T-helper 1 cell treated with Interleukin-12 subunit alpha and Interleukin-12 subunit beta and Interleukin-4 antibody, amounts not matched to agents 30 ng/mL and 1 ng/mL, for 36 hours (primary cell): ENCODE measurements around the gene ZDHHC1. TPM values are rescaled to one million over a fixed set of nuclear protein-coding genes. Genes with fewer than 3 reads are reported as not detected.
"Not testable (repeated sequence)": the region's sequence is repeated elsewhere in the genome, so short reads cannot be mapped to it uniquely, and the experiment has no call there.

ENCODE experiments used
- intact Hi-C: fragments of 100-400 bp; cut with micrococcal nuclease; formaldehyde crosslinking; loops from one replicate; pipeline ENCODE4 v1.15.1; 2024
- total RNA-seq: library from RNA; stranded (reverse); gene quantifications from 2 replicates; pipeline ENCODE4 v1.2.3, GENCODE V29; 2022

ZDHHC1 gene
- total RNA-seq, 1 donor from 2014 or later = 0.42 TPM

GRCh38 chr16:67383284-67383683 lies 33.0 kb downstream of the ZDHHC1 start:
- intact Hi-C loops = no loop called here

- intact Hi-C loops = no loop called here
Measured at GRCh38 chr16:67378642-67379041, 37.6 kb downstream of the ZDHHC1 start.

DNA sequence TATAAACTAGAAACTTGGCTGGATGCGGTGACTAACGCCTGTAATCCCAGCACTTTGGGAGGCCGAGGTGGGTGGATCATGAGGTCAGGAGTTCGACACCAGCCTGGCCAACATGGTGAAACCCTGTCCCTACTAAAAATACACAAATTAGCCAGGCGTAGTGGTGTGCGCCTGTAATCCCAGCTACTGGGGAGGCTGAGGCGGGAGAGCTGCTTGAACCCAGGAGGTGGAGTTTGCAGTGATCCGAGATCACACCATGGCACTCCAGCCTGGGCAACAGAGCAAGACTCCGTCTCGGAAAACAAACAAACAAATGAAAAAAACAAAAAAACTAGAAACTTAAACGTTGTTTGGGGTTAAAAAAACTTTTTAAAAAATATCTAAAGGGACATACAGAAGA lies 40.3 kb downstream of the ZDHHC1 start:
- intact Hi-C loops = not testable (repeated sequence)

- intact Hi-C loops = loop anchor here (5.0 kb wide), 1 partner anchor 75 kb away; no protein-coding TSS in a partner anchor
Measured at GRCh38 chr16:67372664-67373063, 43.6 kb downstream of the ZDHHC1 start.

GRCh38 chr16:67370661-67371060 lies 45.6 kb downstream of the ZDHHC1 start:
- intact Hi-C loops = loop anchor here (5.0 kb wide), 1 partner anchor 77 kb away; no protein-coding TSS in a partner anchor

DNA sequence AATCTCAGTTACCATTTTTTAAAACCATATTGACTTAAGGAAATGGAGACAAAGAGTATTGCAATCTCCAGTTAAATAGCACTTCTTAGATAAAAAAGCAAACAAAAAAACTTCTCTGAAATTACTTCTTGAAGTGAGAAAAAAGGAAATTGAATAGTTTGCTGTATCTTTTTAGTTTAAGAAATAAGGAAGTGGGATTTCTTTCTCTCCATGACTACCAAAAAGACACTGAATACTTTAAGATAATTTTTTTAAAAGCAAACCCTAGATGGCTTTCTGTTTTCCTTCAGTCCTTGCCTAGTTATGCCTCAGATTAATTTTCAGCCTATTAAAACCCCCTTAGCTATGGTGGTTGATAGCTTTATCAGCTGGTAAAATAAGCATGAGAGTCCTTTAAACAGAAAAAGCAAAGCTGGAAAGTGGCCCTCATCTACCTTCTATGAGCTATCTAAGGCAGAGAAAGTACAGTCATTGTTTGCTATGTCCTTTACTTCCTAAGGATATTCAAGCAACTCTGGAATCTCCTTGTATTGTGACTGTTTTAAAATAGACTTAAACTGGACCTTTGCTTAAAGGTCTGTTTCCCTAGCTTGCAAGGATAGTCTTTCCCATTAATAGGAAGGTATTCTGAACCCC lies 51.6 kb downstream of the ZDHHC1 start:
- intact Hi-C loops = no loop called here

DNA sequence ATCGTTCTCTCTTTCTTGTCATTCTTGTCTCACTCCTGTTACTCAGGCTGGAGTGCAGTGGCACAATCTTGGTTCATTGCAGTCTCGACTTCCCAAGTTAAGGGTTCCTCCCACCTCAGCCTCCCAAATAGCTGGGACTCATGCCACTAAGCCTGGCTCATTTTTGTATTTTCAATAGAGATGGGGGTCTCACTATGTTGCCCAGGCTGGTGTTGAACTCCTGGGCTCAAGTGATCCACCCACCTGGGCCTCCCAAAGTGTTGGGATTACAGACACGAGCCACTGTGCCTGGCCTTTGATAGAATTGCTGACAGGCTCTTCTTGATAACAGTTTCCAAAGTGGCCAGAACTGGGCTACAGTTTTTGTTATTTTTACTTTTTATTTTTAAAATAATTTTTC lies 55.2 kb downstream of the ZDHHC1 start:
- intact Hi-C loops = no loop called here

GRCh38 chr16:67359540-67360269 lies 56.6 kb downstream of the ZDHHC1 start:
- intact Hi-C loops = not testable (repeated sequence)

- intact Hi-C loops = no loop called here
Measured at GRCh38 chr16:67357561-67357960, 58.7 kb downstream of the ZDHHC1 start.

DNA sequence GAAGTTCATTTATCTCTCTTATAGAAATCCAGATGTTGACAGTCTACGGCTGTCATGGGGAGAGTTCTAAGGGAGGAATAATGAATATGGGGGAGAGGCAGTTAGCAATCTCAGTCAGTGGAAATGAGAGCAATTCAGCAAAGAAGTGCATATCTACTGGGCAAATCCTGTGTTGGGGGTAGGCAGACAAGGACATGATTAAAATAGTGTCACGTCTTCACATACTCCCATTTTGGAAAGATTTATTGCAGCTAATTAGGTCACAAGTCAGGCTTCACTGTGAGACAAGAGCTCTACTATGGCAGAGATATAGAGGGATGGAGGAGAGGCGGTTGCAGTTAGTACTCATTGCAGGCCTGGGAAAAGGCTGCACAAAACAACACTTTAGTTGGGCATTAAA lies 59.9 kb downstream of the ZDHHC1 start:
- intact Hi-C loops = no loop called here

DNA sequence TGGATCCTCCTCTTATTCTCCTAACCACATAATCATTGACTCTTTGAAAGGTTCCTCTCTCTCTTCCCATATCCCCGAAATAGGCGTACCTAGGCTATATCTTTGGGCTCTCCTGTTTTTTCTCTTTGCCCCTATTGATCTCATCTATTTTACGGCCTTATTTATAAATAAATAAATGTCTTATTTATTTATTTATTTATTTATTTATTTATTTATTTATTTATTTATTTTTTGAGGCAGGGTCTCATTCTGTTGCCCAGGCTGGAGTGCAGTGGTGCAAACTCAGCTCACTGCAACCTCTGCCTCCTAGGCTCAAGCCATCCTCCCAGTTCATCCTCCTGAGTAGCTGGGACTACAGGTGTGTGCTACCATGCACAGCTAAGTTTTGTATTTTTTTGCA lies 63.8 kb downstream of the ZDHHC1 start:
- intact Hi-C loops = not testable (repeated sequence)

DNA sequence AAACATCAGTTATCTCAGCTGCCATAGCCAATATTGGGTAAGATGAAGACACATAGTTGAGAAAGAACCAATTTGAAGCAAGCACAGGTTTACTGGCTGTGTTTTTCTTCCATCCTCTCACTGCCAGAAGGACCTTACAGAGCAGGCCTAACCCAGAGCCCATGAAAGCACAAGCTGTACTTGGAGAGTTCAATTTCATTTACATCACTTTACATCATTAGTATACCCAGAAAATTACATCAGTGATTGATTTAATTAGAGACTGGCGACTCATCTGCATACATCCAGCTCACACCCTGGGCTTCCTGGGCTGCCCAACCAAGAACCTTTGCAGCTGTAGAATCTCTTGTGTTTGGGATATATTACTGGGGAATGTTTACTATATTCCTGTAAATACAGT lies 66.0 kb downstream of the ZDHHC1 start:
- intact Hi-C loops = no loop called here

GRCh38 chr16:67349172-67349571 lies 67.1 kb downstream of the ZDHHC1 start:
- intact Hi-C loops = no loop called here

- intact Hi-C loops = no loop called here
Measured at GRCh38 chr16:67346341-67346740, 69.9 kb downstream of the ZDHHC1 start.

DNA sequence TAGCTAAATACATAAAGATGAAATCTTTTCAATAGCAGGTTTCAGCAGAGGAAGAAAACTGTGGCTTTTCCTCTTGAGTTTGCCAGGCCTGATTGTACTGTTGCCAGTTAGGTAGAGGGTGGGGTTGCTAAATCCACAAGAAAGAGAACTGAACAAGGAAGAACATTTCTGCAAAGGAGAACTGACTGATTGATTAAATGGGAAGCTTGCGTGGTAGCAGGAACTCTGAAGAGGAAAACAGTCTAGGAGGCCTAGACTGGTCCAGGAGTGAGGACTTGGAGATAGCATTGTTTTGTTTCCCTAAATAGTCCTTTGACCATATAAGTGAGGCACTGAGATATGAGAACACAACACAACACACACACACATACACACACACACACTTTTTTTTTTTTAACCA lies 70.9 kb downstream of the ZDHHC1 start:
- intact Hi-C loops = no loop called here

Other genes starting within 250 kb of the ZDHHC1 start
- 49.5 and 53.5 TPM in 2 replicates for gene NOL3, start 245.9 kb downstream of the ZDHHC1 start, total RNA-seq
- gene MATCAP1, start 232.5 kb downstream of the ZDHHC1 start, total RNA-seq = 79.1 and 79.7 TPM in 2 replicates
- gene EXOC3L1, start 226.3 kb downstream of the ZDHHC1 start, total RNA-seq = 0.42 and 0.61 TPM in 2 replicates
- 137 and 146 TPM in 2 replicates for gene E2F4, start 224.3 kb downstream of the ZDHHC1 start, total RNA-seq
- gene ELMO3, start 217.3 kb downstream of the ZDHHC1 start, total RNA-seq = 8.0 and 8.9 TPM in 2 replicates
- gene TMEM208, start 189.3 kb downstream of the ZDHHC1 start, total RNA-seq = 52.6 and 52.9 TPM in 2 replicates
- gene FHOD1, start 169.0 kb downstream of the ZDHHC1 start, total RNA-seq = 104 and 106 TPM in 2 replicates
- gene SLC9A5, start 167.5 kb downstream of the ZDHHC1 start, total RNA-seq = 3.5 and 3.7 TPM in 2 replicates
- 23.0 and 25.4 TPM in 2 replicates for gene PLEKHG4, start 136.9 kb downstream of the ZDHHC1 start, total RNA-seq
- gene KCTD19, start 89.7 kb downstream of the ZDHHC1 start, total RNA-seq = 0.10 TPM in 1 of 2 replicates, not detected in the other
- 0.51 TPM in 1 of 2 replicates, not detected in the other for gene LRRC36, start 89.7 kb downstream of the ZDHHC1 start, total RNA-seq
- gene TPPP3, start 23.0 kb downstream of the ZDHHC1 start, total RNA-seq = not detected in 2 replicates
- gene HSD11B2, start 14.6 kb upstream of the ZDHHC1 start, total RNA-seq = 0.29 TPM in 1 of 2 replicates, not detected in the other
- gene ATP6V0D1, start 64.7 kb upstream of the ZDHHC1 start, total RNA-seq = 69.7 and 70.7 TPM in 2 replicates
- not detected in 2 replicates for gene AGRP, start 67.1 kb upstream of the ZDHHC1 start, total RNA-seq
- 47.9 and 52.6 TPM in 2 replicates for gene RIPOR1, start 112.4 kb upstream of the ZDHHC1 start, total RNA-seq
- 75.3 and 79.3 TPM in 2 replicates for gene CTCF, start 146.0 kb upstream of the ZDHHC1 start, total RNA-seq
- gene CARMIL2, start 228.7 kb upstream of the ZDHHC1 start, total RNA-seq = 206 and 225 TPM in 2 replicates
- 39.9 and 42.8 TPM in 2 replicates for gene ACD, start 243.8 kb upstream of the ZDHHC1 start, total RNA-seq
- gene PARD6A, start 244.5 kb upstream of the ZDHHC1 start, total RNA-seq = 10.2 and 11.1 TPM in 2 replicates